Thymus (tissue), 11 donors: ENCODE measurements around the gene FIS1. TPM values are rescaled to one million over a fixed set of nuclear protein-coding genes. Genes with fewer than 3 reads are reported as not detected.
A peak's percentile ranks its signal among the peaks of the same experiment; 100 is the strongest.

Experiments
- DNase-seq, 9 donors: peaks; one replicate each; pipeline ENCODE4 v3.0.0-alpha.2; 2013; ENCODE audit warnings: low spot score in 9 of 9, low read depth in 6 of 9, missing footprints in 1 of 9
- H3K27ac ChIP-seq, 2 donors: one replicate each; pipeline ENCODE4 v1.5.1; 2013; ENCODE audit warnings: control low read depth in 1 of 2, low read depth in 1 of 2, low read length in 1 of 2, mild to moderate bottlenecking in 1 of 2, moderate library complexity in 1 of 2
- H3K27me3 ChIP-seq, 2 donors: one replicate each; pipeline ENCODE4 v1.5.1; 2013; ENCODE audit warnings: low read length in 1 of 2; ENCODE audit not compliant: control insufficient read depth in 2 of 2, insufficient read depth in 1 of 2
- H3K36me3 ChIP-seq, 2 donors: one replicate each; pipeline ENCODE4 v1.5.1; 2013; ENCODE audit warnings: low read length in 1 of 2, mild to moderate bottlenecking in 1 of 2, moderate library complexity in 1 of 2; ENCODE audit not compliant: control insufficient read depth in 2 of 2, insufficient read depth in 2 of 2
- H3K4me1 ChIP-seq, 2 donors: one replicate each; pipeline ENCODE4 v1.5.1; 2013; ENCODE audit warnings: low read length in 2 of 2; ENCODE audit not compliant: control insufficient read depth in 2 of 2, insufficient read depth in 2 of 2
- H3K4me3 ChIP-seq, 2 donors: one replicate each; pipeline ENCODE4 v1.5.1; 2013; ENCODE audit warnings: low read length in 2 of 2, control low read depth in 1 of 2, mild to moderate bottlenecking in 1 of 2
- H3K9me3 ChIP-seq, 2 donors: one replicate each; pipeline ENCODE4 v1.5.1; 2013; ENCODE audit warnings: low read length in 1 of 2, mild to moderate bottlenecking in 1 of 2; ENCODE audit not compliant: control insufficient read depth in 2 of 2, insufficient read depth in 1 of 2
- WGBS: extraction: QIAGEN DNeasy Blood & Tissue Kit; methylation state at CpG from one replicate; pipeline ENCODE4 v1.1.7; 2013; 5-methylcytosine and 5-hydroxymethylcytosine counted together
- polyA plus RNA-seq: library from polyadenylated mRNA; stranded (reverse); fragments of 200-250 nt; gene quantifications from one replicate; pipeline ENCODE4 v1.2.3, GENCODE V29; 2013
- total RNA-seq: library from RNA; stranded (reverse); fragments of 120-200 nt; gene quantifications from one replicate; pipeline ENCODE4 v1.2.4, GENCODE V29; 2013
- donor health status: healthy.

The FIS1 gene
- total and polyA plus RNA-seq, 2 donors, result 148 to 188 TPM

GRCh38 chr7:101231644-101232043 is 13.2 kb downstream of the FIS1 start:
- H3K27ac ChIP-seq, result no peak overlapping the region

DNA sequence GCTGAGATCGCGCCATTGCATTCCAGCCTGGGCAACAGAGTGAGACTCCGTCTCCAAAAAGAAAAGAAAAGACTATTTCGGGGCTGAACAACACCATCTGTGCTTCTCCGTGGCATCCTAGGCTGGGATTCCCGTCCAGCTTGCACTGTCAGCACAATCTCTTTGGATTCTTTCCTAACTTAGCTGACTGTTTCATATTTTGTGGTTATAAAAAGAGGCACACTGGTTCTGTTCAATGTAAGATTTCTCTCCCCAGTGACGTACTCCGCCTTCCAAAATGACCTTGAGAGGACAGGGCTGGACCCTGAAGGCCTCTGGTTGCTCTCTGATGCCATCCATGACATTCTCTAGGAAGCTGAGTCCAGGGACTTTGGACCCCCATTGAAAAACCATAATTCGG is 18.2 kb downstream of the FIS1 start:
- DNase-seq, result no peak
- WGBS, result 97% methylated on average over 9 of the region's 9 CpGs
- no peaks in the 10 kb centered on the region for H3K4me1 ChIP-seq
- peaks cover 41 to 53% of the 10 kb centered on the region in 2 donors for H3K36me3 ChIP-seq
- no peaks in the 10 kb centered on the region for H3K9me3 ChIP-seq
- no peak overlapping the region for H3K4me3 ChIP-seq
- no peaks in the 10 kb centered on the region for H3K27me3 ChIP-seq
- no peak overlapping the region for H3K27ac ChIP-seq

More at GRCh38 chr7:101231644-101232043, 13.2 kb downstream of the FIS1 start:
- 95% methylated on average over 7 of the region's 7 CpGs for WGBS
- Histone ChIP-seq H3K27me3 (no peaks in the 10 kb centered on the region), H3K36me3 (peaks cover 21 to 55% of the 10 kb centered on the region in 2 donors), H3K4me1 (no peaks in the 10 kb centered on the region), H3K4me3 (no peak overlapping the region), H3K9me3 (no peaks in the 10 kb centered on the region)
- DNase-seq, result no peak

- Histone ChIP-seq H3K4me1 (no peaks in the 10 kb centered on the region), H3K4me3 (no peak overlapping the region), H3K27ac (no peak overlapping the region), H3K36me3 (peaks cover 43 to 47% of the 10 kb centered on the region in 2 donors), H3K9me3 (no peaks in the 10 kb centered on the region), H3K27me3 (no peaks in the 10 kb centered on the region)
- no peak for DNase-seq
- WGBS, result 97% methylated on average over 6 of the region's 6 CpGs
These were observed 19.2 kb downstream of the FIS1 start for GRCh38 chr7:101225650-101226049.

- Histone ChIP-seq H3K4me1 (peaks cover 6 to 7% of the 10 kb centered on the region in 2 donors), H3K27me3 (no peaks in the 10 kb centered on the region), H3K27ac (no peak overlapping the region), H3K9me3 (no peaks in the 10 kb centered on the region), H3K36me3 (peaks cover 35 to 43% of the 10 kb centered on the region in 2 donors), H3K4me3 (no peak overlapping the region)
- no peak for DNase-seq
- WGBS, result 99% methylated on average over 15 of the region's 15 CpGs
These were observed 21.4 kb downstream of the FIS1 start for GRCh38 chr7:101223528-101223927.

DNA sequence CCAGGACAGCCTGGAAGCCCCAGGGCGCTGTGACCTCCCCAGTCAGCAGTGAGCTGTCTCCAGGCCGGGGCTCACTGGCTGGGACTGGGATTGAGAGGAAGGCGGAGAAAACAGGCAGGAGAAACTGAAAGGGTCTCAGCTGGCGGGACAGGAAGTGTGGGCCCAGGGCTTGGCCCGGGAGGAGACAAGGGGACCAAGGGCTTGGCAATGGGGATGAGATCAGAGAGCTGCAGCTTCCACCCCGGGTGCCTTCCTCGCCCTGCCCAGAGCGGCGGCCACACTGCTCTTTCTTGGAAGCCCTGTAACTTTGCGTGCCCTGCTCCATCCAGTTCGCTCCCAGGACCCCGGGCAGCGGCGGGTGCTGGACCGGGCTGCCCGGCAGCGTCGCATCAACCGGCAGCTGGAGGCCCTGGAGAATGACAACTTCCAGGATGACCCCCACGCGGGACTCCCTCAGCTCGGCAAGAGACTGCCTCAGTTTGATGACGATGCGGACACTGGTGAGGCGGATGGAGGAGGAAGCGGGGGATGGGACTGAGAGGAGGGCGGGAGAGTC is 22.5 kb downstream of the FIS1 start:
- H3K4me1 ChIP-seq, result peaks cover 7 to 10% of the 10 kb centered on the region in 2 donors
- H3K9me3 ChIP-seq, result no peaks in the 10 kb centered on the region
- WGBS, result 97% methylated on average over 27 of the region's 27 CpGs
- H3K36me3 ChIP-seq, result peaks cover 28 to 38% of the 10 kb centered on the region in 2 donors
- H3K27ac ChIP-seq, result no peak overlapping the region
- H3K4me3 ChIP-seq, result no peak overlapping the region
- DNase-seq, result no peak
- H3K27me3 ChIP-seq, result no peaks in the 10 kb centered on the region

DNA sequence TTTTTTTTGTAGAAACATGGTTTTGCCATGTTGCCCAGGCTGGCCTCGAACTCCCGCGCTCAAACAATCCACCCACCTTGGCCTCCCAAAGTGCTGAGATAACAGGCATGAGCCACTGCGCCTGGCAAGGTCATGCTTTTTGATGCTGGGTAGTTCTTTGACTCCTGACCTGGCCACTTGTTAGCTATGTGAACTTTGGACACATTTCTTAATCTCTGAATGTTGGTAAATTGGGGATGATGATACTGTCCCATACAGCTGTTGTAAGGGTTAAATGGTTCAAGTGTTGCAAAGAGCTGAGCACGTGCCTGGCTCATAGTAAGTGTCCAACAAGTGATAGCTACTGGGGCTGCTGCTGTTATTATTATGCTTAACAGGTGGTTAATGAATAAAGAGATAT is 24.6 kb downstream of the FIS1 start:
- Histone ChIP-seq H3K4me1 (peaks cover 7 to 18% of the 10 kb centered on the region in 2 donors), H3K36me3 (peaks cover 23 to 30% of the 10 kb centered on the region in 2 donors), H3K9me3 (no peaks in the 10 kb centered on the region), H3K27ac (no peak overlapping the region), H3K27me3 (peaks cover 0 to 13% of the 10 kb centered on the region in 2 donors), H3K4me3 (no peak overlapping the region)
- no peak for DNase-seq
- WGBS, result 96% methylated on average over 5 of the region's 5 CpGs

DNA sequence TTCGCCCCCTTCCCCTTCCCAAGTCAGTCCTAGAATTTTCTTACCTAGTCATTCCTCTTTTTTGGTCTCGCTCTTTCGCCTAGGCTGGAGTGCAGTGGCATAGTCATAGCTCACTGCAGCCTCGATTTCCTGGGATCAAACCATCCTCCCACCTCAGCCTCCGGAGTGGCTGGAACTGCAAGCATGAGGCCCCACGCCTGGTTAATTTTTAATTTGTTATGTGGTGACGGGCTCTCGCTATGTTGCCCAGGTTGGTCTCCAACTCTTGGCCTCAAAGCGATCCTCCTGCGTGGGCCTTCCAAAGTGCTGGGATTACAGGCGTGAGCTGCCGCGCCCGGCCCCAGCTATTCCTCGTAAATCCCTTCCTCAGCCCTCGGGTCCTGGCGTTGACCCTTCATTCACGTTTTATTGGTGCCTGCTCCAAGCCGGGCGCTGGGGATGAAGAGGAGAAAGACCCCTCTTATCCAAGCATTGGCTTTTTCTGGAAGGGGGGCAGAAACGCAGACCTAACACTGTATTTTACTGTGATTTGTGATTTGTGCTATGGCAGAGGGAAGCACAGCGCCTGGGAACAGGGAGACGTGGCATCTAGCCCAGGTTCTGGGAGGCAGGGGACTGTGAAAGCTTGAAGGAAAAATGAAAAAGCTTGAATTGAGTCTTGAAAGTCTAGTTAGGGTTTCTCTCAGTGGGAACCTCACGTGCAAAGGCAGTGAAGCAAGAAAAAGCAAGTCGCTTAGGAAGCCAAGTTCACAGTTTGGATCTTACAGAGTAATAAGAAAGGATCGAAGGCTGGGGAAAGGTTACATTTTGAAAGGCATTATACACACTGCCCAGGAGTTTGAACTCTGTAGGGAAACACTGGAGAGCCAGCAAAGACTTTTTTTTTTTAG is 26.4 kb downstream of the FIS1 start:
- peak overlapping the region in 1 of 2 donors; percentile 58 for H3K27ac ChIP-seq
- peaks cover 0 to 13% of the 10 kb centered on the region in 2 donors for H3K27me3 ChIP-seq
- DNase-seq, result no peak
- WGBS, result 12% methylated on average over 26 of the region's 26 CpGs
- H3K36me3 ChIP-seq, result peaks cover 7 to 14% of the 10 kb centered on the region in 2 donors
- peaks cover 7 to 18% of the 10 kb centered on the region in 2 donors for H3K4me1 ChIP-seq
- H3K4me3 ChIP-seq, result peak overlapping the region; percentile 84 to 96
- no peaks in the 10 kb centered on the region for H3K9me3 ChIP-seq

DNA sequence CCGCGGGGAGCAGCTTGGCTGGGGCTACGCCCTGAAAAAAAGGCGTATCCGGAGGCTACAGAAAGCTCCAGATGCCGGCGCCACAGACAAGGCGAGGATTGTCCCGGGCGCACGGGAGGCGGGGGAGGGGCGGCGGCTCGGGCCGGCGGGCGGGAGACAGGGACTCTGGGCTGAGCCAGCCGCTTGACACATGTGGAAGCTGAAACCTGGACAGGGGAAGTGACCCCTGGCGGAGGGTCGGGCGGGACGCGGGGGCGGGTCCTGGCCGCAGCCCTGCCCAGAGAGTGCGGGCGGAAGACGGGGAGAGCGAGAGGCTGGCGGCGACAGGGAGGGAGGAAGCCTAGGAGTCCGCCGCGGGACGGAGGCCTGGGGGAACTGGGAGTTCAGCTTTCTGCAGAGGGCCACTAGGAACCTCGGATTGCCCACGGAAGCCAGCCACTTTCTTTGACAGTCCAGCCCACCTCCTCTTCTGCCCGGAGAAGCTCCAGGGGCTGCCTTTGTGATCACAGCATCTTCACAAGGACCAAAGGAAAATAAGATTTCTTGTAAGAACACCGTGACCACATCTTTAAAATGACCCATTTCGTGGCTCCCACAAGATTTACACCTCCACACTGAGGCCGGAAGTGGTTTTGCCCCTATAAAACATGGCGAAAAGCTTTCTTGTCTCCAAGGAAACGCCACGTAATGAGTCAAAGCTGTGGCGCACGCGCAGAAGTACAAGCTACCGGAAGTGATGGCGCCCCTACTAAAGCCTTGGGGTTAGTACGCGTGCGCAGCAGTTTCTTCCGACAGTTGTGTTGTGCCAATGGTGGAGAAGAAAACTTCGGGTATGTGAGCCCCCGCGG is 27.3 kb downstream of the FIS1 start, which contains the start of the genes PLOD3 and ZNHIT1:
PLOD3 (minus strand) TSS at position 194 of the 848 bp plus-strand sequence. CDS start 307 bp downstream, outside the sequence.
ZNHIT1 (plus strand) TSS at position 778 of the 848 bp plus-strand sequence; CDS start at position 809, 31 bp downstream.
- WGBS, result under 1% methylated on average over 57 of the region's 57 CpGs
- H3K4me3 ChIP-seq, result peak within 1 kb of the TSS; percentile 84 to 96
- peaks cover 7 to 8% of the 10 kb centered on the region in 2 donors for H3K36me3 ChIP-seq
- H3K27ac ChIP-seq, result peak within 1 kb of the TSS; percentile 71 to 84
- peaks cover 7 to 18% of the 10 kb centered on the region in 2 donors for H3K4me1 ChIP-seq
- peaks cover 0 to 13% of the 10 kb centered on the region in 2 donors for H3K27me3 ChIP-seq
- peak; percentile 93 to 100 (median 99) for DNase-seq
- no peaks in the 10 kb centered on the region for H3K9me3 ChIP-seq
